ENCODE results near the gene SNTB2. TPM values are rescaled to one million over a fixed set of nuclear protein-coding genes. Genes with fewer than 3 reads are reported as not detected.

The SNTB2 gene
- total RNA-seq, 2 donors from 2014 or later: 34.5 to 34.8 TPM

- no peaks in the 10 kb centered on the region for H3K27me3 ChIP-seq
Measured at GRCh38 chr16:69191136-69191535, 4.2 kb downstream of the SNTB2 start.

GRCh38 chr16:69193855-69194254 is 6.9 kb downstream of the SNTB2 start:
- Histone ChIP-seq H3K27ac (no peak overlapping the region), H3K4me1 (no peaks in the 10 kb centered on the region)

More at GRCh38 chr16:69191136-69191535, 4.2 kb downstream of the SNTB2 start:
- Histone ChIP-seq H3K9ac (ENCODE audit: low read depth in 2 of 2, low read length in 2 of 2) (no peak overlapping the region), H3K27ac (no peak overlapping the region), H3K4me3 (no peak overlapping the region), H3K4me1 (no peaks in the 10 kb centered on the region), H3K9me3 (no peaks in the 10 kb centered on the region), H3K36me3 (no peaks in the 10 kb centered on the region)
- intact Hi-C loops (cut with DNase I): no loop called here
- no peak for DNase-seq
- TF ChIP-seq CTCF (IDR thresholded peaks at IDR 0.05): no peak

GRCh38 chr16:69194488-69194887 is 7.5 kb downstream of the SNTB2 start:
- peak; percentile 9 for DNase-seq

More at GRCh38 chr16:69193855-69194254, 6.9 kb downstream of the SNTB2 start:
- DNase-seq: no peak
- Histone ChIP-seq H3K9ac (ENCODE audit: low read depth in 2 of 2, low read length in 2 of 2) (no peak overlapping the region), H3K4me3 (no peak overlapping the region), H3K27me3 (no peaks in the 10 kb centered on the region), H3K36me3 (no peaks in the 10 kb centered on the region), H3K9me3 (no peaks in the 10 kb centered on the region)
- no peak for TF ChIP-seq CTCF (IDR thresholded peaks at IDR 0.05)
- intact Hi-C loops (cut with DNase I): no loop called here

GRCh38 chr16:69195369-69196029 is 8.5 kb downstream of the SNTB2 start:
- Histone ChIP-seq H3K4me1 (no peaks in the 10 kb centered on the region), H3K27me3 (no peaks in the 10 kb centered on the region), H3K36me3 (no peaks in the 10 kb centered on the region), H3K27ac (no peak overlapping the region), H3K9ac (ENCODE audit: low read depth in 2 of 2, low read length in 2 of 2) (no peak overlapping the region), H3K9me3 (no peaks in the 10 kb centered on the region), H3K4me3 (no peak overlapping the region)
- no peak for TF ChIP-seq CTCF (IDR thresholded peaks at IDR 0.05)
- DNase-seq: peak; percentile 23
- intact Hi-C loops (cut with DNase I): no loop called here

More at GRCh38 chr16:69194488-69194887, 7.5 kb downstream of the SNTB2 start:
- Histone ChIP-seq H3K36me3 (no peaks in the 10 kb centered on the region), H3K27me3 (no peaks in the 10 kb centered on the region), H3K9ac (ENCODE audit: low read depth in 2 of 2, low read length in 2 of 2) (no peak overlapping the region), H3K4me3 (no peak overlapping the region), H3K27ac (no peak overlapping the region), H3K4me1 (no peaks in the 10 kb centered on the region), H3K9me3 (no peaks in the 10 kb centered on the region)
- no peak for TF ChIP-seq CTCF (IDR thresholded peaks at IDR 0.05)
- intact Hi-C loops (cut with DNase I): no loop called here

- DNase-seq: no peak
- no peak overlapping the region for H3K4me3 ChIP-seq
- no peaks in the 10 kb centered on the region for H3K36me3 ChIP-seq
- H3K4me1 ChIP-seq: no peaks in the 10 kb centered on the region
- intact Hi-C loops (cut with DNase I): no loop called here
- no peaks in the 10 kb centered on the region for H3K9me3 ChIP-seq
- no peak for TF ChIP-seq CTCF (IDR thresholded peaks at IDR 0.05)
- no peak overlapping the region for H3K27ac ChIP-seq
- no peaks in the 10 kb centered on the region for H3K27me3 ChIP-seq
- no peak overlapping the region for H3K9ac ChIP-seq (ENCODE audit: low read depth in 2 of 2, low read length in 2 of 2)
Measured at GRCh38 chr16:69197573-69197972, 10.6 kb downstream of the SNTB2 start.

Measured in colonic mucosa (tissue), 4 donors.